HL-60 (cell line): Measurements from ENCODE around the gene TTC39B.

ENCODE experiments used
- DNase-seq, 2 experiments: peaks; one replicate each; pipeline ENCODE4 v3.0.0-alpha.2; 2010 to 2020; ENCODE audit warnings: low read depth in 1 of 2, low spot score in 1 of 2
- H3K27ac ChIP-seq: fragments of 250-450 bp; sonication (Bioruptor Pico); replicated peaks from 2 replicates; pipeline ENCODE4 v1.5.1; 2020; ENCODE audit warnings: mild to moderate bottlenecking, moderate library complexity
- H3K27me3 ChIP-seq: fragments of 250-450 bp; sonication (Bioruptor Pico); 2 replicates; pipeline ENCODE4 v1.5.1; 2021; ENCODE audit warnings: mild to moderate bottlenecking, moderate library complexity; ENCODE audit not compliant: insufficient read depth, poor library complexity, severe bottlenecking
- H3K4me3 ChIP-seq: replicated peaks from 2 replicates; pipeline ENCODE4 v1.5.1; 2011; ENCODE audit warnings: mild to moderate bottlenecking, control low read depth, low read length; ENCODE audit not compliant: insufficient read depth
- GABPA ChIP-seq: IDR thresholded peaks from 2 replicates; pipeline ENCODE4 v1.6.1; 2012; ENCODE audit warnings: low read depth
- POLR2AphosphoS5 ChIP-seq: IDR thresholded peaks from 2 replicates; pipeline ENCODE4 v1.6.1; 2012; ENCODE audit warnings: low read depth
- SPI1 ChIP-seq: IDR thresholded peaks from 2 replicates; pipeline ENCODE4 v1.6.1; 2012; ENCODE audit warnings: low read depth, mild to moderate bottlenecking, borderline replicate concordance
- TF ChIP-seq, protein P1 (sequence below): IDR thresholded peaks from 2 replicates; pipeline ENCODE4 v1.6.1; 2012; ENCODE audit warnings: low read depth; ENCODE audit not compliant: insufficient replicate concordance
- TF ChIP-seq, protein P2 (sequence below): IDR thresholded peaks from one replicate; pipeline ENCODE4 v1.5.1; 2011; ENCODE audit warnings: low read length, control low read depth, inconsistent platforms; ENCODE audit not compliant: insufficient read depth

Gene TTC39B

DNA sequence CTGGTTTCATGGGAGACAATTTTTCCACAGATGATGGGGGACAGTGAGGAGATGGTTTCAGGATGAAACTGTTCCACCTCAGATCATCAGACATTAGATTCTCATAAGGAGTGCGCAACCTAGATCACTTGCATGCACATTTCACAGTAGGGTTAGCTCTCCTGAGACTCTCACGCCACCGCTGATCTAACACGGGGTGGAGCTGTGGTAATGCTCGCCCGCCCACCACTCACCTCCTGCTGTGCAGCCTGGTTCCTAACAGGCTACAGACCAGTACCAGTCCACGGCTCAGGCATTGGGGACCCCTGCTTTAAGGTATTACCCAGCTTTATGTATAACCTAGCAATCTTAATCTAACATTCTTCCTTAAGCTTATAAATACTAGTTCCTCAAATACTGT lies 35.6 kb downstream of the TTC39B start:
- no peak for TF ChIP-seq SPI1
- no peak for TF ChIP-seq GABPA
- no peak for TF ChIP-seq POLR2AphosphoS5
- TF ChIP-seq, protein P1, sequence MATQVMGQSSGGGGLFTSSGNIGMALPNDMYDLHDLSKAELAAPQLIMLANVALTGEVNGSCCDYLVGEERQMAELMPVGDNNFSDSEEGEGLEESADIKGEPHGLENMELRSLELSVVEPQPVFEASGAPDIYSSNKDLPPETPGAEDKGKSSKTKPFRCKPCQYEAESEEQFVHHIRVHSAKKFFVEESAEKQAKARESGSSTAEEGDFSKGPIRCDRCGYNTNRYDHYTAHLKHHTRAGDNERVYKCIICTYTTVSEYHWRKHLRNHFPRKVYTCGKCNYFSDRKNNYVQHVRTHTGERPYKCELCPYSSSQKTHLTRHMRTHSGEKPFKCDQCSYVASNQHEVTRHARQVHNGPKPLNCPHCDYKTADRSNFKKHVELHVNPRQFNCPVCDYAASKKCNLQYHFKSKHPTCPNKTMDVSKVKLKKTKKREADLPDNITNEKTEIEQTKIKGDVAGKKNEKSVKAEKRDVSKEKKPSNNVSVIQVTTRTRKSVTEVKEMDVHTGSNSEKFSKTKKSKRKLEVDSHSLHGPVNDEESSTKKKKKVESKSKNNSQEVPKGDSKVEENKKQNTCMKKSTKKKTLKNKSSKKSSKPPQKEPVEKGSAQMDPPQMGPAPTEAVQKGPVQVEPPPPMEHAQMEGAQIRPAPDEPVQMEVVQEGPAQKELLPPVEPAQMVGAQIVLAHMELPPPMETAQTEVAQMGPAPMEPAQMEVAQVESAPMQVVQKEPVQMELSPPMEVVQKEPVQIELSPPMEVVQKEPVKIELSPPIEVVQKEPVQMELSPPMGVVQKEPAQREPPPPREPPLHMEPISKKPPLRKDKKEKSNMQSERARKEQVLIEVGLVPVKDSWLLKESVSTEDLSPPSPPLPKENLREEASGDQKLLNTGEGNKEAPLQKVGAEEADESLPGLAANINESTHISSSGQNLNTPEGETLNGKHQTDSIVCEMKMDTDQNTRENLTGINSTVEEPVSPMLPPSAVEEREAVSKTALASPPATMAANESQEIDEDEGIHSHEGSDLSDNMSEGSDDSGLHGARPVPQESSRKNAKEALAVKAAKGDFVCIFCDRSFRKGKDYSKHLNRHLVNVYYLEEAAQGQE = no peak
- TF ChIP-seq, protein P2, sequence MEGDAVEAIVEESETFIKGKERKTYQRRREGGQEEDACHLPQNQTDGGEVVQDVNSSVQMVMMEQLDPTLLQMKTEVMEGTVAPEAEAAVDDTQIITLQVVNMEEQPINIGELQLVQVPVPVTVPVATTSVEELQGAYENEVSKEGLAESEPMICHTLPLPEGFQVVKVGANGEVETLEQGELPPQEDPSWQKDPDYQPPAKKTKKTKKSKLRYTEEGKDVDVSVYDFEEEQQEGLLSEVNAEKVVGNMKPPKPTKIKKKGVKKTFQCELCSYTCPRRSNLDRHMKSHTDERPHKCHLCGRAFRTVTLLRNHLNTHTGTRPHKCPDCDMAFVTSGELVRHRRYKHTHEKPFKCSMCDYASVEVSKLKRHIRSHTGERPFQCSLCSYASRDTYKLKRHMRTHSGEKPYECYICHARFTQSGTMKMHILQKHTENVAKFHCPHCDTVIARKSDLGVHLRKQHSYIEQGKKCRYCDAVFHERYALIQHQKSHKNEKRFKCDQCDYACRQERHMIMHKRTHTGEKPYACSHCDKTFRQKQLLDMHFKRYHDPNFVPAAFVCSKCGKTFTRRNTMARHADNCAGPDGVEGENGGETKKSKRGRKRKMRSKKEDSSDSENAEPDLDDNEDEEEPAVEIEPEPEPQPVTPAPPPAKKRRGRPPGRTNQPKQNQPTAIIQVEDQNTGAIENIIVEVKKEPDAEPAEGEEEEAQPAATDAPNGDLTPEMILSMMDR = no peak
- H3K27me3 ChIP-seq = no peaks in the 10 kb centered on the region
- DNase-seq = no peak
- H3K4me3 ChIP-seq = no peak overlapping the region
- H3K27ac ChIP-seq = no peak overlapping the region

DNA sequence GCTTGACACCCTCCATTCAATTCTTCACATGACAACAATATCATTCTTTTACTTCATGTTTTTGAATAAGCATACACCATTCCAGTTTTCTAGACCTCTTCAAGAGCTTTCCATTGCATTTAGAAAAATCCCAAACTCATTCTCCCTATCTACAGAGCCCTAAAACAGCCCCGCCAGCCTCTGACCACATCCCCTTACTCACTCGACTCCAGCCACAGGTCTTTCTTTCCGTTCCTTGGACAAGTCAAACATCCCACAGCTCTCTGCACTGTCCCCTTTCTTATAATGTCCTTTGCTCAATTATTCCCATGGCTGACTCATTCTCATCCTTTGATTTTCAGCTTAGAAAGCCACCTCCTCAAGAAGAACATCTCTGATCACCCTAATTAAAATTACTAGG lies 38.2 kb downstream of the TTC39B start:
- Histone ChIP-seq H3K27ac (no peak overlapping the region), H3K27me3 (no peaks in the 10 kb centered on the region), H3K4me3 (no peak overlapping the region)
- DNase-seq = no peak
- TF ChIP-seq SPI1 (no peak), POLR2AphosphoS5 (no peak), GABPA (no peak)
- TF ChIP-seq, protein P1 = no peak
- TF ChIP-seq, protein P2 = no peak

DNA sequence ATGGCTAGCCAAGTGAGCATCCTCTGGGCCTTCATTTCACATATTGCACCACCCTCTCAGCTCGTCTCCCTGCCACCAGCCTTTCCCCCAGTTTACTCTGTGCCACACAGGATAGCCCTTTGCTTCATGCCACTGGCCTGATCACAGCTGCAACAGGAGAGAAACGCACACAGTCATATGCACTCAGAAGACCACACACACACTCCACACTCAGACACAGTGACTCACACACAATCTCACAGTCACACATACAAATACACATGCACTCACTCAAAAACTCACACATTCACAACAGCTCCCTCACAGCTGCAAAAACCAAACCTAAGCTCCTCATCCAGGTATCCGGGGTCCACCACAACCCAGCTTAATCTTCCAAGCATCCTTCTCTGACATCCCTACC lies 38.7 kb downstream of the TTC39B start:
- Histone ChIP-seq H3K27me3 (no peaks in the 10 kb centered on the region), H3K27ac (no peak overlapping the region), H3K4me3 (no peak overlapping the region)
- no peak for DNase-seq
- TF ChIP-seq, protein P2 = no peak
- TF ChIP-seq SPI1 (no peak), GABPA (no peak)

DNA sequence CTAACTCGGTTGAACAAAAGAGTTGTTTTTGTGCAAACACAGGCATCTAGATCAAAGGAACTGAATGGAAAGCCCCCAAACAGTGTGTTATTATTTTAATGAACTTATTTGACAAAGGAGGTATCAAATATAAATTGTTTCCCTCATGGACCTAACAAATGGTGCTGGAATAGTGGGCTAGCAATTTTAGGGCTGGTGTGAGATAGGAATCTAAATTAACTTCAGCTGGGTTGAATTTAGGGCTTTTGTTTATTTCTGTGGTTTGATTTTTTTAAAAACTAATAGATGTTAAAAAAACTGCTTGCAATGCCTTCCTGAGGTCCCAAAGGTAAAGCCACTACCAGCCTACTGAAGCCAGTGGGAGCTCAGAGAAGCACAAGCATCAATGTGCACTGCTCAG lies 42.1 kb downstream of the TTC39B start:
- H3K4me3 ChIP-seq = no peak overlapping the region
- no peak overlapping the region for H3K27ac ChIP-seq
- TF ChIP-seq, protein P2 = no peak
- TF ChIP-seq GABPA = no peak
- TF ChIP-seq, protein P1 = no peak
- no peak for TF ChIP-seq POLR2AphosphoS5
- TF ChIP-seq SPI1 = no peak
- DNase-seq = no peak
- H3K27me3 ChIP-seq = no peaks in the 10 kb centered on the region
